Heart right ventricle (tissue), 16 donors: ENCODE results near the gene CRYBG1. TPM values are rescaled to one million over a fixed set of nuclear protein-coding genes. Genes with fewer than 3 reads are reported as not detected.

Experiments
- ATAC-seq, 8 donors: fragments of 200-7000 bp; cut with Tn5 transposase; one replicate each; pipeline ENCODE4 v1.9.1; 2020; ENCODE audit warnings: mild to moderate bottlenecking in 8 of 8, moderate library complexity in 8 of 8, moderate number of reproducible peaks in 1 of 8
- DNase-seq, 2 donors: peaks; one replicate each; pipeline ENCODE4 v3.0.0-alpha.2; 2020
- H3K27ac ChIP-seq, 10 donors: fragments of 200-600 bp; sonication (generic) in 2 of 10; one replicate each; pipeline versions ENCODE4 v1.5.0 to v1.8.0; 2020 to 2022; ENCODE audit warnings: mild to moderate bottlenecking in 3 of 10
- H3K27me3 ChIP-seq, 7 donors: fragments of 200-600 bp; one replicate each; pipeline ENCODE4 v1.8.0; 2021 to 2022; ENCODE audit warnings: mild to moderate bottlenecking in 2 of 7
- H3K36me3 ChIP-seq, 9 donors: fragments of 200-600 bp; sonication (generic) in 1 of 9; one replicate each; pipeline versions ENCODE4 v1.5.0 to v1.8.0; 2020 to 2022; ENCODE audit warnings: mild to moderate bottlenecking in 2 of 9
- H3K4me1 ChIP-seq, 9 donors: fragments of 200-600 bp; sonication (generic) in 1 of 9; one replicate each; pipeline versions ENCODE4 v1.5.0 to v1.8.0; 2020 to 2022; ENCODE audit warnings: mild to moderate bottlenecking in 4 of 9
- H3K4me3 ChIP-seq, 10 donors: fragments of 200-600 bp; sonication (generic) in 2 of 10; one replicate each; pipeline versions ENCODE4 v1.5.0 to v1.8.0; 2020 to 2022; ENCODE audit warnings: mild to moderate bottlenecking in 7 of 10, moderate library complexity in 2 of 10
- H3K9me3 ChIP-seq, 11 donors: fragments of 200-600 bp in 10 of 11; sonication (generic) in 2 of 11; one replicate each; pipeline versions ENCODE4 v1.5.0 to v1.8.0; 2013 to 2022; ENCODE audit warnings: mild to moderate bottlenecking in 2 of 11, control low read depth in 1 of 11, moderate library complexity in 1 of 11
- CTCF ChIP-seq, 9 donors: fragments of 200-600 bp; sonication (generic) in 2 of 9; IDR thresholded peaks; one replicate each; pipeline versions ENCODE4 v1.5.0 to v1.8.0; 2021 to 2022; ENCODE audit warnings: antibody characterized with exemption in 9 of 9, mild to moderate bottlenecking in 5 of 9, moderate library complexity in 1 of 9
- WGBS, 2 donors: extraction: QIAGEN DNeasy Blood & Tissue Kit; methylation state at CpG; one replicate each; pipeline ENCODE4 v1.1.7; 2013; ENCODE audit warnings: inconsistent platforms in 1 of 2; 5-methylcytosine and 5-hydroxymethylcytosine counted together
- intact Hi-C, 10 donors: fragments of 100-400 bp; cut with DNase I; formaldehyde crosslinking; loops; one replicate each; pipeline versions ENCODE4 v1.11.1 to v1.14.2; 2022
- polyA plus RNA-seq, 2 donors: library from polyadenylated mRNA; stranded (reverse); fragments of 200-250 nt; gene quantifications; one replicate each; pipeline ENCODE4 v1.2.3, GENCODE V29; 2013
- total RNA-seq, 10 donors: library from RNA; stranded (reverse); fragmentation: NEBNext Ultra II Directional in 3 of 10; extraction: Animal tissue kit (Norgen Biotek cat#: 25700) in 3 of 10; gene quantifications; one replicate each; pipeline versions ENCODE4 v1.2.1 to v1.2.4, GENCODE V29; 2021 to 2023
- donor health status: Arrhythmogenic right ventricular cardiomyopathy.
- donor health status: ischemic (EF 13 %, LVEDD 7.1; RV severe dilation, severe dysfunction).
- donor health status: healthy with polysubstance abuse.
- donor health status: DM: no; HTN: yes; CAD: no.
- donor health status: DM: no; HTN: no; CAD: no.
- donor health status: ischemic (EF 25% LVEDD 6.9; RV normal size, moderate dysfunction).
- donor health status: ischemic (EF 25% LVEDD 5.7; RV mildly dilated, moderate dysfunction).
- donor health status: healthy.
- donor health status: DM: yes; HTN: yes; CAD: no.
- donor health status: Ischemic cardiomyopathy.
- donor health status: ischemic (EF 35%, LVEDD 5.7; RV mildly dilated, moderate dysfunction).
- donor health status: nonischemic (EF 11% LVEDD 7.7; RV severe dilation, severe dysfunction).
- donor health status: DM: yes; HTN: yes; CAD: no.
- donor health status: PGD.
- donor health status: ischemic (EF 29% LVEDD 5.4; RV normal size, mild dysfunction).
- donor health status: nonischemic (EF 23%, LVEDD 6.1; RV moderate dilation, normal function).

CRYBG1 gene
- total and polyA plus RNA-seq, 12 donors = 0.64 to 9.4 (median 1.5) TPM

DNA sequence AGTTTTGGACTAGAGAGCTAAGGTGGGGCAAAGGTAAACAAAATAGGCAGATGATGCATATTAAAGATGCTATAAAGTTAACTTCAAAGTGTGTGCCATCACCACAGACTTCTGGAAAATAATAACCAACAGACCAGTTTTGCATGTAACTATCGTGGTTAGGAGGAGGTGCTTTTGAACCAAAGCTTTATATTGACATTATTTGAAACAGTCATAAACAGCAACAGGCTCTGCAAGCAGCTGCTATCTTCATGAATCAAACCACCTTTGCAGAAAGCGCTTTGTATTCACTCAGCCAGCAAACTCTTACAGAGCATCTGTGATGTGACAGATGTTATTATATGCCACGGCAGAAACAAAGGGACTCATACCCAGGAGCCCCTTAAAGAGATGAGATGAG, 81.9 kb downstream of the CRYBG1 start:
- H3K4me1 ChIP-seq = peaks cover 0 to 6% (median 0%) of the 10 kb centered on the region in 9 donors
- no peak overlapping the region for H3K4me3 ChIP-seq
- 77 to 88% methylated on average over 3 of the region's 3 CpGs for WGBS, 2 donors
- no peaks in the 10 kb centered on the region for H3K9me3 ChIP-seq
- DNase-seq (no peak), ATAC-seq (no peak)
- no peak overlapping the region for H3K27ac ChIP-seq
- H3K27me3 ChIP-seq = peaks cover 0 to 61% (median 56%) of the 10 kb centered on the region in 7 donors
- H3K36me3 ChIP-seq = no peaks in the 10 kb centered on the region
- intact Hi-C loops = loop anchor here in 3 of 10 donors (2.0 to 10.0 kb wide), 3 partner anchors 72 to 535 kb away; no protein-coding TSS in a partner anchor
- no peak for TF ChIP-seq CTCF (IDR thresholded peaks at IDR 0.05)

GRCh38 chr6:106444777-106445507, 84.4 kb downstream of the CRYBG1 start:
- intact Hi-C loops = loop anchor here (1.0 to 10.0 kb wide), 10 partner anchors 70 to 1013 kb away; no protein-coding TSS in a partner anchor
- ATAC-seq (peak in 6 of 8 donors; percentile 59 to 74 (median 68)), DNase-seq (peak in 1 of 2 donors; percentile 22)
- Histone ChIP-seq H3K27me3 (peaks cover 0 to 37% (median 34%) of the 10 kb centered on the region in 7 donors), H3K4me3 (no peak overlapping the region), H3K9me3 (no peaks in the 10 kb centered on the region), H3K27ac (no peak overlapping the region), H3K4me1 (peaks cover 0 to 29% (median 0%) of the 10 kb centered on the region in 9 donors), H3K36me3 (no peaks in the 10 kb centered on the region)
- 9 to 35% methylated on average over 4 of the region's 4 CpGs for WGBS, 2 donors
- TF ChIP-seq CTCF (IDR thresholded peaks at IDR 0.05) = peak; percentile 58 to 83 (median 76)

GRCh38 chr6:106445508-106445878, 85.0 kb downstream of the CRYBG1 start:
- Histone ChIP-seq H3K9me3 (no peaks in the 10 kb centered on the region), H3K4me3 (no peak overlapping the region), H3K27me3 (peaks cover 0 to 32% (median 28%) of the 10 kb centered on the region in 7 donors), H3K4me1 (peaks cover 0 to 34% (median 0%) of the 10 kb centered on the region in 9 donors), H3K36me3 (no peaks in the 10 kb centered on the region), H3K27ac (no peak overlapping the region)
- TF ChIP-seq CTCF (IDR thresholded peaks at IDR 0.05) = no peak
- intact Hi-C loops = loop anchor here (1.0 to 10.0 kb wide), 10 partner anchors 69 to 1013 kb away; no protein-coding TSS in a partner anchor
- no peak for ATAC-seq
- DNase-seq = no peak

DNA sequence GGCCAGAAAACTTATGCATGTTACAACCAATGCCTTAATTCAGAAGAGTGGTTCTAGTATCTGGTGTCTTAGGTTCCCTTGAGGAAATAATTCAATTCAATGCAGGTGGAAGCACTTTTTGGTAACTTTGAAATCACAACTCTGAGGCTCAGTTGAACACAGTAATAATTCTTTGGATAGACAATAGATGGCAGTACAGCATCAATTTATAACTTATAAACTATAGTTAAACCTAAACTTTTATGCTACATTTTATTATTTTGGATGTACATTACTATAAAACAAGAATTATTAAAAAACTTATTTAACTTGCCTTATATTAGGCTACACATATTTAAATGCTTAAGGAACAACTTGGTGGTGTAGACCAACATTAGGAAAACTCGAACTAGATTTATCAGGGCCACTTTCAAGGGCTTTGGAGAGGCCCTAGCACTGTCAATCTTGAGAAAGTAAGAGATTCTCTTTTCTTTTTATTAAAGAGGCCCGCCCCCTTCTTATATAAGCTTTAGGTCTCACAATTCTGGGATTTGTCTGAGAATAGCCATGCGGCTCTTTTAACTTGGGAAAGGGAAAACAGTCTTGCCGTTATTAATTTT, 85.9 kb downstream of the CRYBG1 start:
- 40 to 61% methylated on average over 4 of the region's 4 CpGs for WGBS, 2 donors
- peak overlapping the region in 1 of 10 donors; percentile 28 for H3K27ac ChIP-seq
- peaks cover 0 to 43% (median 4%) of the 10 kb centered on the region in 9 donors for H3K4me1 ChIP-seq
- H3K4me3 ChIP-seq = no peak overlapping the region
- peaks cover 0 to 25% (median 23%) of the 10 kb centered on the region in 7 donors for H3K27me3 ChIP-seq
- peak in 8 of 9 donors; percentile 29 to 71 (median 54) for TF ChIP-seq CTCF (IDR thresholded peaks at IDR 0.05)
- H3K36me3 ChIP-seq = no peaks in the 10 kb centered on the region
- no peaks in the 10 kb centered on the region for H3K9me3 ChIP-seq
- intact Hi-C loops = loop anchor here in 7 of 10 donors (2.0 to 10.0 kb wide), 7 partner anchors 68 to 1014 kb away; no protein-coding TSS in a partner anchor
- peak in 1 of 8 donors; percentile 43 for ATAC-seq
- no peak for DNase-seq
